ENCODE data around the gene L3MBTL2. TPM values are rescaled to one million over a fixed set of nuclear protein-coding genes. Genes with fewer than 3 reads are reported as not detected.

Gene L3MBTL2
- total RNA-seq, 1 experiment from 2014 or later, result 33.6 TPM

DNA sequence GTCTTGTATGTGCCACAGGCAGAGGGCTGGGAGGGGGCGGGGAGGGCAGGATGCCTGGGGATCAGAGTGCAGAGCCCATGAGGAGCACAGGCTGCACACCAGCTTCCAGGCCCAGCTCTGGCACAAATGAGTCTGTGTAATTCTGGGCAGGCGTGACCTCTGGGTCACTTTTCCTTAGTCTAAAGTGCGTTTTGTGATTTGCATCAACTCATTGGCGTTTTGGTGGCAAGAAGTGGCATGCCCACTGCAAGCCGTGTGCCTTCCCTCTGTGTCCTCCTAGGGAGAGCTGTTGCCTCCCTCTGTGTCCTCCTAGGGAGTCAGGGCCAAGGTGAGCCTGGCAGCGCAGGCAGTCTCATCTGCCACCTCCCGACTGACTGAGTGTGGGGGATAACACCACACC lies 18.4 kb downstream of the L3MBTL2 start:
- no peak overlapping the region for H3K27ac ChIP-seq (ENCODE audit: insufficient read length, low read depth, low read length)
- no peaks in the 10 kb centered on the region for H3K79me1 ChIP-seq (ENCODE audit: insufficient read depth, low read depth, low read length, poor library complexity, severe bottlenecking)
- Mint-ChIP-seq H3K27ac (no peak overlapping the region), H3K27me3 (ENCODE audit: low read depth) (no peaks in the 10 kb centered on the region), H3K9me3 (no peaks in the 10 kb centered on the region), H3K36me3 (ENCODE audit: insufficient read depth in 1 of 3, low read depth in 3 of 3) (peaks cover 17 to 79% (median 74%) of the 10 kb centered on the region in 3 experiments; a peak in 6 of 7 replicates), H3K4me3 (no peak overlapping the region), H3K4me1 (no peaks in the 10 kb centered on the region)
- no peaks in the 10 kb centered on the region for H3K4me1 ChIP-seq (ENCODE audit: insufficient read depth, low read length)
- H3T11ph ChIP-seq (ENCODE audit: low read length), result no peak overlapping the region
- no peak for DNase-seq
- no peak overlapping the region for H4K91ac ChIP-seq (ENCODE audit: insufficient read length, low read depth, low read length)
- no peak overlapping the region for H3K4me2 ChIP-seq (ENCODE audit: insufficient read depth, insufficient read length, low read length)
- no CpG with 5 or more reads among the region's 7 CpGs for WGBS (ENCODE audit: extremely low coverage, insufficient read length, low lambda C conversion rate)
- no peak overlapping the region for H2BK12ac ChIP-seq (ENCODE audit: insufficient read length, low read depth, low read length)
- no peak overlapping the region for H3K9ac ChIP-seq (ENCODE audit: extremely low read depth, insufficient read length, low read length)
- no peak overlapping the region for H2AK5ac ChIP-seq (ENCODE audit: insufficient read length, low read length)
- H2AFZ ChIP-seq (ENCODE audit: low read length), result no peak overlapping the region
- H3K14ac ChIP-seq (ENCODE audit: insufficient read depth, low read length), result no peak overlapping the region
- H2BK5ac ChIP-seq (ENCODE audit: insufficient read length, low read length), result no peak overlapping the region
- no peak overlapping the region for H3K4ac ChIP-seq (ENCODE audit: low read depth, low read length)
- TF ChIP-seq, protein P1, sequence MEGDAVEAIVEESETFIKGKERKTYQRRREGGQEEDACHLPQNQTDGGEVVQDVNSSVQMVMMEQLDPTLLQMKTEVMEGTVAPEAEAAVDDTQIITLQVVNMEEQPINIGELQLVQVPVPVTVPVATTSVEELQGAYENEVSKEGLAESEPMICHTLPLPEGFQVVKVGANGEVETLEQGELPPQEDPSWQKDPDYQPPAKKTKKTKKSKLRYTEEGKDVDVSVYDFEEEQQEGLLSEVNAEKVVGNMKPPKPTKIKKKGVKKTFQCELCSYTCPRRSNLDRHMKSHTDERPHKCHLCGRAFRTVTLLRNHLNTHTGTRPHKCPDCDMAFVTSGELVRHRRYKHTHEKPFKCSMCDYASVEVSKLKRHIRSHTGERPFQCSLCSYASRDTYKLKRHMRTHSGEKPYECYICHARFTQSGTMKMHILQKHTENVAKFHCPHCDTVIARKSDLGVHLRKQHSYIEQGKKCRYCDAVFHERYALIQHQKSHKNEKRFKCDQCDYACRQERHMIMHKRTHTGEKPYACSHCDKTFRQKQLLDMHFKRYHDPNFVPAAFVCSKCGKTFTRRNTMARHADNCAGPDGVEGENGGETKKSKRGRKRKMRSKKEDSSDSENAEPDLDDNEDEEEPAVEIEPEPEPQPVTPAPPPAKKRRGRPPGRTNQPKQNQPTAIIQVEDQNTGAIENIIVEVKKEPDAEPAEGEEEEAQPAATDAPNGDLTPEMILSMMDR (conservative IDR thresholded peaks at IDR 0.05), result no peak
- no peak overlapping the region for H2BK15ac ChIP-seq (ENCODE audit: low read depth, low read length)
- H2BK120ac ChIP-seq (ENCODE audit: low read depth, low read length, poor library complexity, severe bottlenecking), result no peak overlapping the region
- no peaks in the 10 kb centered on the region for H3K23me2 ChIP-seq (ENCODE audit: insufficient read length, low read depth, low read length, poor library complexity, severe bottlenecking)
- H4K20me1 ChIP-seq (ENCODE audit: control insufficient read depth, insufficient read depth, insufficient read length), result no peaks in the 10 kb centered on the region
- no peak overlapping the region for H3K23ac ChIP-seq (ENCODE audit: insufficient read length, low read depth, low read length)
- no peaks in the 10 kb centered on the region for H3K9me3 ChIP-seq (ENCODE audit: control insufficient read depth, low read depth, low read length)
- no peaks in the 10 kb centered on the region for H3K27me3 ChIP-seq (ENCODE audit: insufficient read depth, low read length)
- H3K56ac ChIP-seq (ENCODE audit: insufficient read length, low read depth, low read length), result no peak overlapping the region
- no peak overlapping the region for H4K5ac ChIP-seq (ENCODE audit: insufficient read length, low read depth, low read length)
- H3K18ac ChIP-seq (ENCODE audit: insufficient read length, low read depth, low read length), result no peak overlapping the region
- H3K79me2 ChIP-seq (ENCODE audit: insufficient read depth, low read length), result no peaks in the 10 kb centered on the region
- no peak overlapping the region for H2BK20ac ChIP-seq (ENCODE audit: low read depth, low read length, poor library complexity, severe bottlenecking)
- no peak overlapping the region for H4K8ac ChIP-seq (replicated peaks; ENCODE audit: insufficient read length, low read depth, low read length)
